K562 (cell line): ENCODE data around the gene B4GALNT4. TPM values are rescaled to one million over a fixed set of nuclear protein-coding genes. Genes with fewer than 3 reads are reported as not detected.

Experiments
- AFF4 ChIP-seq: sonication (generic); formaldehyde crosslinking; IDR thresholded peaks from 2 replicates; pipeline ENCODE4 v1.8.0; 2023; ENCODE audit warnings: mild to moderate bottlenecking, missing genetic modification reagents
- C11orf30 ChIP-seq: fragments of 450-650 bp; IDR thresholded peaks from 2 replicates; pipeline ENCODE4 v1.6.1; 2016; ENCODE audit warnings: low read depth, mild to moderate bottlenecking
- E2F1 ChIP-seq: sonication (generic); formaldehyde crosslinking; IDR thresholded peaks from 2 replicates; pipeline ENCODE4 v1.8.1; 2023; ENCODE audit warnings: mild to moderate bottlenecking, missing genetic modification reagents, moderate library complexity
- FOSL1 ChIP-seq: fragments of 200-800 bp; sonication (Bioruptor generic); conservative IDR thresholded peaks from 2 replicates; pipeline ENCODE4 v1.6.1; 2016; ENCODE audit warnings: missing genetic modification characterization, missing compliant biosample characterization
- MTA1 ChIP-seq: fragments of 450-650 bp; IDR thresholded peaks from 2 replicates; pipeline ENCODE4 v1.6.1; 2017; ENCODE audit warnings: borderline replicate concordance
- MYC ChIP-seq, 2 experiments: fragments of 250-450 bp in 1 of 2; sonication (Bioruptor Pico) in 1 of 2; IDR thresholded peaks; 2 replicates each; pipeline versions ENCODE4 v1.5.1 to v1.6.1; 2012 to 2021; ENCODE audit warnings: low read depth in 2 of 2, borderline replicate concordance in 1 of 2, improper control_type of control experiment in 1 of 2, low read length in 1 of 2, mild to moderate bottlenecking in 1 of 2, moderate library complexity in 1 of 2
- NR0B1 ChIP-seq: fragments of 450-650 bp; IDR thresholded peaks from one replicate; pipeline ENCODE4 v1.6.1; 2018; ENCODE audit warnings: mild to moderate bottlenecking, moderate library complexity; ENCODE audit not compliant: partially characterized antibody
- POLR2H ChIP-seq: IDR thresholded peaks from 2 replicates; pipeline ENCODE4 v1.6.1; 2016; ENCODE audit warnings: missing genetic modification characterization, low read depth, mild to moderate bottlenecking, control low read depth, missing compliant biosample characterization, moderate library complexity
- TEAD2 ChIP-seq: fragments of 450-650 bp; IDR thresholded peaks from 2 replicates; pipeline ENCODE4 v1.6.1; 2016; ENCODE audit warnings: missing genetic modification characterization, control low read depth, missing compliant biosample characterization
- THAP7 ChIP-seq: fragments of 250-450 bp; sonication (Bioruptor Pico); IDR thresholded peaks from 2 replicates; pipeline ENCODE4 v1.5.0; 2021
- TRIM24 ChIP-seq, 2 experiments: fragments of 450-650 bp; IDR thresholded peaks; 2 replicates each; pipeline ENCODE4 v1.6.1; 2016
- ZBTB43 ChIP-seq: sonication (generic); formaldehyde crosslinking; IDR thresholded peaks from 2 replicates; pipeline ENCODE4 v1.8.0; 2023; ENCODE audit warnings: mild to moderate bottlenecking, missing genetic modification reagents
- ZNF23 ChIP-seq: fragments of 250-450 bp; sonication (Bioruptor Pico); IDR thresholded peaks from 2 replicates; pipeline ENCODE4 v1.4.0; 2020; ENCODE audit warnings: mild to moderate bottlenecking
- ZNF347 ChIP-seq: fragments of 450-650 bp; formaldehyde crosslinking; IDR thresholded peaks from 2 replicates; pipeline ENCODE4 v1.4.0; 2020; ENCODE audit warnings: low read depth, mild to moderate bottlenecking, moderate library complexity
- ZNF695 ChIP-seq: fragments of 450-650 bp; formaldehyde crosslinking; IDR thresholded peaks from 2 replicates; pipeline ENCODE4 v1.4.0; 2020; ENCODE audit warnings: mild to moderate bottlenecking, moderate library complexity
- polyA plus RNA-seq, 8 experiments: library from polyadenylated mRNA; depleted of rRNA in 4 of 8; stranded (reverse) in 5 of 8; unstranded in 3 of 8; fragments of >200 nt; fragmentation: Nextera tagmentation in 2 of 8; fragmentation: Illumina TruSeq in 1 of 8; extraction: Ambion mirVana in 2 of 8; extraction: Trizol in 1 of 8; gene quantifications; 2 replicates each; pipeline versions ENCODE4 v1.2.1 to v1.2.3, GENCODE V29; 2011 to 2014; ENCODE audit warnings: inconsistent platforms in 1 of 8, missing spikeins in 1 of 8
- total RNA-seq, 7 experiments: library from RNA; depleted of rRNA in 6 of 7; stranded (reverse); fragments of >200 nt in 6 of 7; fragmentation: Illumina TruSeq in 2 of 7; extraction: Trizol in 2 of 7; gene quantifications; 2 replicates each; pipeline versions ENCODE4 v1.2.1 to v1.2.3, GENCODE V29; 2011 to 2021; ENCODE audit warnings: low replicate concordance in 1 of 7

B4GALNT4 gene
- total and polyA plus RNA-seq, 9 of the 15 experiments (the other 6 are each of a cell fraction or from before 2014, with no cell fraction given) = 0.20 to 37.1 (median 10.8) TPM; not detected in 1

- TF ChIP-seq THAP7 (no peak; the same call in 1 of the 2 replicates), E2F1 (no peak; the same call in 1 of the 2 replicates), TRIM24 (IDR thresholded peaks at IDR 0.05) (no peak), ZNF695 (no peak), ZBTB43 (CRISPR knock-in tag) (no peak), ZNF23 (CRISPR knock-in tag) (no peak), TEAD2 (tag) (no peak), C11orf30 (no peak), POLR2H (tag) (no peak; the same call in 1 of the 2 replicates), MYC (IDR thresholded peaks at IDR 0.05; ENCODE audit: low read depth, low read length) (peak; percentile 89), MYC (CRISPR knock-in tag; IDR thresholded peaks at IDR 0.05; ENCODE audit: borderline replicate concordance, low read depth) (peak; percentile 96; the same call in 1 of the 2 replicates), NR0B1 (no peak), MTA1 (no peak), FOSL1 (tag) (no peak), AFF4 (CRISPR knock-in tag) (no peak), ZNF347 (CRISPR knock-in tag) (no peak)
Measured at GRCh38 chr11:355581-356458, 13.5 kb upstream of the B4GALNT4 start (continued).
